Endothelial cell (in vitro differentiated cells): ENCODE results near the gene N4BP2L2. TPM values are rescaled to one million over a fixed set of nuclear protein-coding genes. Genes with fewer than 3 reads are reported as not detected.

ENCODE experiments used
- DNase-seq: peaks from one replicate; pipeline ENCODE4 v3.0.0; 2021; ENCODE audit warnings: low spot score
- H3K27ac Mint-ChIP-seq: one replicate; pipeline ENCODE4 v1.8.0; 2021; ENCODE audit warnings: mixed read lengths, inconsistent platforms; ENCODE audit not compliant: unreplicated experiment
- H3K27me3 Mint-ChIP-seq: one replicate; pipeline ENCODE4 v1.8.0; 2021; ENCODE audit warnings: mild to moderate bottlenecking, moderate library complexity, mixed read lengths, inconsistent platforms; ENCODE audit not compliant: unreplicated experiment
- H3K36me3 Mint-ChIP-seq: one replicate; pipeline ENCODE4 v1.8.0; 2021; ENCODE audit warnings: mild to moderate bottlenecking, low read depth, mixed read lengths, inconsistent platforms; ENCODE audit not compliant: unreplicated experiment
- H3K4me1 Mint-ChIP-seq: one replicate; pipeline ENCODE4 v1.8.0; 2021; ENCODE audit warnings: mild to moderate bottlenecking, mixed read lengths, inconsistent platforms; ENCODE audit not compliant: unreplicated experiment
- H3K4me3 Mint-ChIP-seq: one replicate; pipeline ENCODE4 v1.8.0; 2021; ENCODE audit warnings: mild to moderate bottlenecking, mixed read lengths, inconsistent platforms; ENCODE audit not compliant: unreplicated experiment
- H3K9me3 Mint-ChIP-seq: one replicate; pipeline ENCODE4 v1.8.0; 2021; ENCODE audit warnings: mixed read lengths, inconsistent platforms; ENCODE audit not compliant: unreplicated experiment
- CTCF ChIP-seq: fragments of 200-600 bp; sonication (generic); IDR thresholded peaks from one replicate; pipeline ENCODE4 v1.5.0; 2021; ENCODE audit warnings: antibody characterized with exemption; ENCODE audit not compliant: unreplicated experiment
- total RNA-seq: library from RNA; stranded (reverse); fragmentation: NEBNext Ultra II Directional; extraction: Animal tissue kit (Norgen Biotek cat#: 25700); gene quantifications from one replicate; pipeline ENCODE4 v1.2.1, GENCODE V29; 2021; ENCODE audit not compliant: unreplicated experiment

N4BP2L2 gene
- total RNA-seq, 1 donor from 2014 or later, result 81.1 TPM

- no peak for DNase-seq
- H3K4me3 Mint-ChIP-seq, result no peak overlapping the region
- no peak overlapping the region for H3K27ac Mint-ChIP-seq
- H3K36me3 Mint-ChIP-seq, result no peaks in the 10 kb centered on the region
- H3K4me1 Mint-ChIP-seq, result peaks cover 19% of the 10 kb centered on the region
- H3K9me3 Mint-ChIP-seq, result no peaks in the 10 kb centered on the region
- H3K27me3 Mint-ChIP-seq, result peaks cover 1% of the 10 kb centered on the region
- no peak for TF ChIP-seq CTCF
Observed at GRCh38 chr13:32499538-32500210, 38.9 kb downstream of the N4BP2L2 start.

GRCh38 chr13:32497589-32497988 is 41.0 kb downstream of the N4BP2L2 start:
- peaks cover 1% of the 10 kb centered on the region for H3K27me3 Mint-ChIP-seq

GRCh38 chr13:32496599-32497160 is 41.9 kb downstream of the N4BP2L2 start:
- no peak for DNase-seq
- Mint-ChIP-seq H3K4me1 (peaks cover 13% of the 10 kb centered on the region), H3K36me3 (no peaks in the 10 kb centered on the region), H3K4me3 (no peak overlapping the region), H3K27ac (no peak overlapping the region), H3K27me3 (peaks cover 1% of the 10 kb centered on the region), H3K9me3 (no peaks in the 10 kb centered on the region)
- TF ChIP-seq CTCF, result no peak

More at GRCh38 chr13:32497589-32497988, 41.0 kb downstream of the N4BP2L2 start:
- H3K4me1 Mint-ChIP-seq, result peaks cover 13% of the 10 kb centered on the region
- H3K4me3 Mint-ChIP-seq, result no peak overlapping the region
- no peaks in the 10 kb centered on the region for H3K36me3 Mint-ChIP-seq
- no peak overlapping the region for H3K27ac Mint-ChIP-seq
- no peak for DNase-seq
- no peaks in the 10 kb centered on the region for H3K9me3 Mint-ChIP-seq
- TF ChIP-seq CTCF, result no peak

- no peak overlapping the region for H3K4me3 Mint-ChIP-seq
- no peak overlapping the region for H3K27ac Mint-ChIP-seq
- peaks cover 13% of the 10 kb centered on the region for H3K4me1 Mint-ChIP-seq
- H3K36me3 Mint-ChIP-seq, result no peaks in the 10 kb centered on the region
- no peak for DNase-seq
- H3K27me3 Mint-ChIP-seq, result peaks cover 1% of the 10 kb centered on the region
- no peaks in the 10 kb centered on the region for H3K9me3 Mint-ChIP-seq
- no peak for TF ChIP-seq CTCF
Observed at GRCh38 chr13:32495841-32496240, 42.8 kb downstream of the N4BP2L2 start.

GRCh38 chr13:32495429-32495828 is 43.2 kb downstream of the N4BP2L2 start:
- H3K36me3 Mint-ChIP-seq, result no peaks in the 10 kb centered on the region
- no peak for TF ChIP-seq CTCF
- no peaks in the 10 kb centered on the region for H3K9me3 Mint-ChIP-seq
- no peak overlapping the region for H3K4me3 Mint-ChIP-seq
- H3K27me3 Mint-ChIP-seq, result peaks cover 3% of the 10 kb centered on the region
- no peak overlapping the region for H3K27ac Mint-ChIP-seq
- H3K4me1 Mint-ChIP-seq, result peaks cover 13% of the 10 kb centered on the region
- no peak for DNase-seq
